GM18505 (cell line): ENCODE results near the gene KRIT1.

Experiments
- ATAC-seq: cut with Tn5 transposase; IDR thresholded peaks from one replicate; pipeline ENCODE4 v1.9.1; 2021; ENCODE audit not compliant: unreplicated experiment
- POLR2A ChIP-seq: IDR thresholded peaks from 4 replicates; pipeline ENCODE4 v1.6.1; 2011; ENCODE audit warnings: borderline replicate concordance; ENCODE audit not compliant: insufficient read depth, insufficient read length; ENCODE audit errors: extremely low read depth

Gene KRIT1

DNA sequence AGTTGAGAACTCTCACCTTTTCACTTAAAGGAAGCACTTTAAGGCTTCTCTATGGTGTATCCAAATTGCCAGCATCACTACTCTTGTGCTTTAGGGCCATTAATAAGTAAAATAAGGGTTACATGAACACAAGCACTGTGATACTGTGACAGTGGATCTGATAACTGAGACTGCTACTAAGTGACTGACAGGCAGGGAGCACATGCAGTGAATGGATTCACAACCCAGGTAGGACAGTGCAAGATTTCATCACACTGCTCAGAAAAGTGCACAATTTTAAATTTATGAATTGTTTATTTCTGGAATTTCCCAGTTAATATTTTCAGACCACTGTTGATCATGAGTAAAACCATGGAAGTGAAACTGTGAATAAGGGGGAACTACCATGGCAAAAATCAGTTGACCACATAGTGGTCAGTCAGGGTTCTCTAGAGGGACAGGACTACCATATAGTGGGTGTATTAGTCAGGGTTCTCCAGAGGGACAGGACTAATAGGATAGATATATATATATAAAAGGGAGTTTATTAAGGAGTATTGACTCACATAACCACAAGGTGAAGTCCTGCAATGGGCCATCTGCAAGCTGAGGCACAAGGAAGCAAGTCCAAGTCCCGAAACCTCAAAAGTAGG, 90.5 kb downstream of the KRIT1 start:
- TF ChIP-seq POLR2A: no peak
- no peak for ATAC-seq

DNA sequence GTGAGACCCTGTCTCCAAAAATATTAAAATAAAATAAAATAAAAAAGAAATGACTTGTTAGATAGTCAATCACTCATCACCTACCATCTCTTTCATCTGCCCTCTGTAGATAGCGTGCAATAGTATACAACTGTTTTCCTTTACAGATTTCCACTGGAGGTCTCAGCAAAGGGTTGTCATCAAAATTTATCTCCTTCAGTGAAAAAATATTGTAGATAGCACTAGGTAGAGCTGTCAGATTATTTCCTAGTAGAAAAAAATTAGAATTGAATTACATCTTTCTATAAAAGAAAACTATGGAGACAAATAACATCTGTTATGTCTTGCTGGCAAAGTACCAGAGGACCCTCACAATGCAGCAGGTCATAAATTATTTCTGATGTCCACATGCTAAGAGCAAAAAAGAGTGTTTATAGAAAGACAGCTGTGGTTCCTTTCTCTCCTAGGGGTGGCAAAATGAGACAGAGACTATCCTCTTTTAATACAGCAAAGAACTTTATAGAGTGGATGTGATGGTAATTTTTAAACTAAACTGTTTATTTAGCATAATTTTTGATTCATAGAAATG, 95.2 kb downstream of the KRIT1 start:
- no peak for TF ChIP-seq POLR2A
- ATAC-seq: no peak

DNA sequence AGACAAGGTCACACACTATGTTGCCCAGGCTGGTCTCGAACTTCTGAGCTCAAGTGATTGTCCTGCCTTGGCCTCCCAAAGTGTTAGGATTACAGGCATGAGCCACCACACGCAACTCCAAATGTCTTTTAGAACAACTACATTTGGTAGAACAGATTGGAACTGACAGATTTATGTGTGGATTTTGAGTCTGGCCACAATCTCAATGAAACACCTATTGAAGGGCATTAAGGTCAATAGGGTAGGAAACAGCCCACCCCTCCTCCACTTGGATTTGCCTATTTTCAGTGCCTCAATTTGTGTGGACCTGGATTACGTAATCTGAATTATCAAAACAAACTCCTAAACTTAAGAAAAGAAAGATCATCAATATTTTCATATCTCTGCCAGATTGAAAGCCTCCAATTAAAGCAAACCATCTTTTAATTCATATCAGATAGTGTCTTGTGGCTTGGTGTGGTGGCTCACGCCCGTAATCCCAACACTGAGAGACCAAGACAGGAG, 95.9 kb downstream of the KRIT1 start:
- TF ChIP-seq POLR2A: no peak
- ATAC-seq: no peak
